NOMO-1 treated with DMSO at 0.1 percent for 48 hours (cell line): ENCODE data around the gene DPPA5.
"Not testable (repeated sequence)": the region's sequence is repeated elsewhere in the genome, so short reads cannot be mapped to it uniquely, and the experiment has no call there.

Experiments used
- DNase-seq: peaks from one replicate; lab custom pipeline; 2025; ENCODE audit not compliant: unreplicated experiment; lab: John Stamatoyannopoulos, UW

DPPA5 gene, protein sequence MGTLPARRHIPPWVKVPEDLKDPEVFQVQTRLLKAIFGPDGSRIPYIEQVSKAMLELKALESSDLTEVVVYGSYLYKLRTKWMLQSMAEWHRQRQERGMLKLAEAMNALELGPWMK

DNA sequence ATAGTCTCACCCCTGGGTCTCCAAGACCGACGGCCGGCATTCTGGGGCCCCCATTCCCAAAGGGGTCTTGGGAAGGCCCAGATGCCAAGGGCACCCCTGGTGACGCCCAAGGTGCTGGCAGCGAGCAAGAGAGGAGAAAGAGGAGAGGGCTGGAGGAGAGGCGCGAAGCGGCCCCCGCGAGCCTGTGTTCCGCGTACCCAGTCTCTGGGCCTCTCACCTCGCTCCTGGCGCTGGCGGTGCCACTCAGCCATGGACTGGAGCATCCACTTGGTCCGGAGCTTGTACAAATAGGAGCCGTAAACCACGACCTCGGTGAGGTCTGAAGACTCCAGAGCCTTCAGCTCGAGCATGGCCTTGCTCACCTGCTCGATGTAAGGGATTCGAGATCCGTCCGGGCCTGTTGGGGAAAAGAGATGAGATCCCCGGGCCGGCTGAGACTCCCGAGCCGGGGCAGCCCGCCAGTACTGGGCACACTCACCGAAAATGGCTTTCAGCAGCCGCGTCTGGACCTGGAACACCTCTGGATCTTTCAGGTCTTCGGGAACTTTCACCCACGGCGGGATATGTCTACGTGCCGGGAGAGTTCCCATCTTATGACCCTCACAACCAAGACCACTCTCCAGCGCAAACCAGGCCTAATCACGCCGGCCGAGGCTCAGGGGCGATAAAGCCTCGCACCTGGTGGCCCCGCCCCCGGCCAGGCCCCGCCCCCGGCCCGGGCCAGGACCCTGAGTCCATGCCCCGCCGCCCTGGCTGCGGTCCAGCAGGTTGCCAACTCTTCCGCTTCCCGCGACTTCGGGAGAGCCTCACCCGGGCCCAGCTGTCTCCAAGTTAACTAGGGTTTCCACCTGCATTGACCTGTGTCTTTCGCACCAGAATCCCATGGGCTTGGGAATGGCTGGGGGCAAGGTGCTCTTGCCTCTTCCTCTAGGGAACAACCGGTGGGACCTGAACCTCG, at the start of gene DPPA5:
TSS of gene DPPA5 (minus strand) at position 641 of the 958 bp plus-strand sequence. CDS start at position 590, 51 bp downstream.
- no peak for DNase-seq

DNA sequence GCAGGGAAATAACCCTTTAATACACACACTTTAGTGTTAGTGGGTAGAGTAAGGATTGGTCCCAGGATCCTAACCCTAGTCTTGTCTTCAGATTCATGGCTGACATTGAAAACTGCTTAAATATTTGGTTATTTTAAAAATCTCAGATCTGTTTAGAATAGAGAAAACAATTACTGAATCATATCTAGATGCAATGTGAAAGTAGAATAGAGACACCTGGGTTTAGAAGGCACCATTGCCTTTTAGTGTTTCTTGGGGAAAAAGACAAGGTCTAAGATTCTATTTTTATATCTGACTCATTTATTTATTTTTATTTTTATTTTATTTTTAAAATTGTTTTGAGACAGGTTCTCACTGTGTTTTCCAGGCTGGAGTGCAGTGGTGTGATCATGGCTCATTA, 46.6 kb upstream of the DPPA5 start:
- no peak for DNase-seq

DNA sequence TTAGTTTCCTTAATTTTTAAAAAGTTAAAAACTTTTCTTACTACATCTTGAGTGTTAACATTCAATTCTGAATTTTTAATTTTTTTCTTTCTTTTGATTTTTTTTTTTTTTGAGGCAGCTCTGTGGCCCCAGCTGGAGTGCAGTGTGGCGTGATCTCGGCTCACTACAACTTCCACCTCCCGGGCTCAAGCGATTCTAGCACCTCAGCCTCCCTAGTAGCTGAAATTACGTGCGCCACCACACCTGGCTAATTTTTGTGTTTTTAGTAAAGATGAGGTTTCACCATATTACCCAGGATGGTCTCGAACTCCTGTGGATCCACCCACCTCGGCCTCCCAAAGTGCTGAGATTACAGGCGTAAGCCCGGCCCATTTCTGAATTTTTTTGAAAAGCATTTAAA, 41.8 kb upstream of the DPPA5 start:
- DNase-seq = no peak

DNA sequence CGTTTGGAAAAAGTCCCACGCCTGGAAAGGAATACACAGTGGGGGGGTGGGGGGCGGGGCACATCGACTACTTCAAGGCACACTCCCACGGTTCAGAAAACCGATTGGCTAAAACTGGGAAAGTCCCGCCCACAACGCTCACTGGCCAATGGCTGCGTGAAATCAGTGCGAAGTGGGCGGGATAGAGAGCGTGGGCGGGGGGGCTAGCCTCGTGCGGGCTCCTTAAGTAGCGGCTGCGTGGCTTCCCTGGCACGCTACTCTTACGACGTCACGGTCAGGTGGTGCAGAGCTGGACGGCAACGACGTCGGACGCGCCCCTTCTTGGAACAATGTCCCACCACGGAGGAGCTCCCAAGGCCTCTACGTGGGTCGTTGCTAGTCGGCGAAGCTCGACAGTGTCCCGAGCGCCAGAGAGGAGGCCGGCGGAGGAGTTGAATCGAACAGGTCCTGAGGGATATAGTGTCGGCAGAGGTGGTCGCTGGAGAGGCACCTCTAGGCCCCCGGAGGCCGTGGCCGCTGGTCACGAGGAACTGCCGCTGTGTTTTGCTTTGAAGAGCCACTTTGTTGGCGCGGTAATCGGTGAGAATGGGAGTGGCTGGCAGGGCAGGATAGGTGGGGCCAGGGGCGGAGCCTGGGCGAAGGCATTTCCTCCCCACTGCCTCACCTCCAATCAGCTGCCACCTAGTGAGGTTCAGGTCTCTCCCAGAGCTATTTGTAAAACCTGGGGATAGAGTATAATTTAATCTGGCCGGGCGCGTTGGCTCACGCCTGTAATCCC, 40.7 kb upstream of the DPPA5 start, which contains the start of gene DDX43:
TSS of gene DDX43 (plus strand) at position 252 of the 778 bp plus-strand sequence. CDS start at position 330, 78 bp downstream.
- no peak for DNase-seq

DNA sequence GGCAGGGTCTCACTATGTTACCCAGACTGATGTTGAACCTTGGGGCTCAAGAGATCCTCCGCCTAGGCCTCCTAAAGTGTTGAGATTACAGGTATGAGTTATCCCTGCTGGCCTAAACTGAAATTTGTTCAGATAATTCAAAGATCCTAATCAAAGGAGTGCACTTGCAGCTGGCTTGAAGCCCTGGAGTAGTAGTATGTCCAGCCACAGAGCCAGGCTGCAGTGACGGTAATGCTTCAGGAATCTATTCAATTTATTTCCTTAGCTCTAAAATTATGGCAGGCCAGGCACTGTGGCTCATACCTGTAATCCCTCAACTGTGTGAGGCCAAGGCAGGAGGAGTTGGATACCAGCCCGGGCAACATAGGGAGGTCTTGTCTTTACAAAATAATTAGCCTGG, 39.2 kb upstream of the DPPA5 start:
- DNase-seq = no peak

DNA sequence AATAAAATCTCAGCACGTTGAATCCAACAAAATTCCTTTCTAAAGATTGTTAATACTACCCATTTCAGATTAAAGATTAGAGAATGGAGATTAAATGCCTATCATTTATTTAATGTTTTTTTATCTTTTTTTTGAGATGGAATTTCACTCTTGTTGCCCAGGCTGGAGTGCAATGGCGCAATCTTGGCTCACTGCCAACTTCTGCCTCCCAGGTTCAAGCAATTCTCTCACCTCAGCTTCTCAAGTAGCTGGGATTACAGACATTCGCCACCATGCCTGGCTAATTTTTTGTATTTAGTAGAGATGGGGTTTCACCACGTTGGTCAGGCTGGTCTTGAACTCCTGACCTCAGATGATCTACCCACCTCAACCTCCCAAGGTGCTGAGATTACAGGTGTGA, 38.1 kb upstream of the DPPA5 start:
- not testable (repeated sequence) for DNase-seq

DNA sequence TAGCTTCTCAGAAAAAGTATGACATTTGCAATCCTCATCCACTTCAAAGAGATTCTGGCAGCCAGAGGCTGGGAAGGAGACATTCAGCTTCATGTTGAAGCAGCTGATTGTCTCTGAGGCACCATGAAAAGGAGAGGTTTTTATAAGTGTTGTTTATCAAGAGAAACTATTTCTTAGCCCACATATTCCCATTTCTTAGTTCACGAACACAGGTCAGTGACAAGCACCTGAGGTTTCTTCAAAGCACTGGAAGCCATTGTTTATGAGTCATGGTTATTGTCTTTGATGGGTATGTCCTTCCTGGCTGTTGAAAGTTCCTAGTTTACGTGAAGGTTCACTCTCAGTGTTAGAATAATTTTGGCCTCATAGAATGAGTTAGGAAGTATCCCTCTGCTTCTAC, 37.6 kb upstream of the DPPA5 start:
- DNase-seq = no peak

DNA sequence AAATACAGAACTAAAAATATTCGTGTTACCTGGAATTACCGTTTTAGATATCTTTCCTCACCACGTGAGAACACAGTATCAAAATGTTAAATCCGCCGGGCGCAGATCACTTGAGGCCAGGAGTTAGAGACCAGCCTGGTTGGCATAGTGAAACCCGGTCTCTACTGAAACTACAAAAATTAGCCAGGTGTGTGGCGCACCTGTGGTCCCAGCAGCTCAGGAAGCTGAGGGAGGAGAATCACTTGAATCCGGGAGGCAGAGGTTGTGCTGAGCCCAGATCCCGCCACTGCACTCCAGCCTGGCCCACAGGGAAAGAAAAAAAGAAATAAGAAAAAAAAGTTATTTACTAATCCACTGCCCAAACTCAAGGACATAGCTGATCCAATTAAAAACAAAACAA, 35.8 kb upstream of the DPPA5 start:
- no peak for DNase-seq

DNA sequence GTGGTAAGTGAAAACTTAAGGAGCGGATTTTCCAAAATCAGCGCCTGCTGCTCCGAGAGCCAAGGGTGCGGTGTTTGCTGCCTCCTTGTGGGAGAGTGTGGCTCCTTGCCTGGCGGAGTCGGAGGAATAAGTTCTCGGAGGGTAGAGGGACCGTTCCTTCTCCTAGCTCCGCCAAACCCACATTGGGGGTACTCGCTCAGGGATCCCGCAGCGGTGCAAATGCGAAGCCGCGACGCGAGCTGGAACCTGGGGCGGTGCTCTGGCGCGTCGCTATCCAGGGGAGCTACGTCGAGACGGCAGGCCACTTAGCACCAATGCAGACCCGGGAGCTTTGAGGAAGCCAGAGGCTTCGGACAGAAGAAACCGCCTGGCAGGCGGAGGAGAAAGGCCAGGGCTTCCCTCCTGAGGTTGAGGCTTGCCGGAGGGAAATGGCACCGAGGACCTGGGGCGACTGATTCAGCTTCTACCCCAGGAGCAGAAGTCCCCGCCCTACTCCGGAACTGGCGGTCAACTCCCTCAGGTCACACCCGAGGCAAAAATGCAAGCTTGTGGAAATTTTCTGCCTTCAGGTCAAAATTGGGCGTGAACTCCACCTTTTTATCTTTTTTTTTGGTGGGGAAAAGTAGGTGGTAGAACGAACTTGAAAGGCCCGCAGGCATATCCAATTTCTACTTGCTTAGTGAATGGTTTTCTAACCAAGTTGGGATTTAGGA, 34.9 kb upstream of the DPPA5 start:
- peak; percentile 79 for DNase-seq

DNA sequence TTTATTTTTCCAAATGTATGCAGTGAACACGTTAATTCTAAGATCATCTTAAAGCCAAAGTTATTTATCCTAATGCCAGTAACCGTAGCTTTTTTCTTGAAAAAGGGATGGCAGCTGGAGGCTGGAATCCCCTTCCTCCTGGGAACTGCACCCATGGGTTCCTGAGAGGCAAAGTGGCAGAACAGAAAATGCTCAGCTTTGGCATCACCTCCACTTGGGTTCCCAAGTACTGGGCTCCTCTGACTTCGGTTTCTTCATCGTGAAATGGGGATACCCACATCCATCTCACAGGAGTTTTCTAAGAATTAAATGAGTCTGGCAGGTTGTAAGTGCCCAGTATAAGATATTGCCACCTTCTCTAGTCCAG, 34.3 kb upstream of the DPPA5 start:
- DNase-seq = no peak

DNA sequence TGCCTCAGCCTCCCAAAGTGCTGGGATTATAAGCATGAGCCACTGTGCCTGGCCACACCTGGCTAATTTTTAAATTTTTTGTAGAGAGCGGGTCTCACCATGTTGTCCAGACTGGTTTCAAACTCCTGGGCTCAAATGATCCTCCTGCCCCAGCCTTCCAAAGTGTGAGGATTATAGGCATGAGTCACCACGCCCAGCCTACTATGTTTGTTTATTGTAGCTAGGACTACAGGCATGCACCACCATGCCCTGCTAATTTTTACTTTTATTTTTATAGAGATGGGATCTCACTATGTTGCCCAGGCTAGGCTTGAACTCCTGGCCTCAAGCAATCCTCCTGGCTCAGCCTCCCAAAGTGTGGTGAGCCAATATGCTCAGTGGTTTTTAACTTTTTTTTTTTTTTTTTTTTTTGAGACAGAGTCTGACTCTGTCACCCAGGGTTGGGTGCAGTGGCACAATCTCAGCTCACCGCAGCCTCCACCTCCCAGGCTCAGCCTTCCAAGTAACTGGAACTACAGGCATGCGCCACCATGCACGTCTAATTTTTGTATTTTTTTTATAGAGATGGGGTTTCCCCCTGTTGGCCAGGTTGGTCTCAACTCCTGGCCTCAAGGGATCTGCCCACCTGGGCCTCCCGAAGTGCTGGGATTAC, 28.5 kb upstream of the DPPA5 start:
- no peak for DNase-seq

DNA sequence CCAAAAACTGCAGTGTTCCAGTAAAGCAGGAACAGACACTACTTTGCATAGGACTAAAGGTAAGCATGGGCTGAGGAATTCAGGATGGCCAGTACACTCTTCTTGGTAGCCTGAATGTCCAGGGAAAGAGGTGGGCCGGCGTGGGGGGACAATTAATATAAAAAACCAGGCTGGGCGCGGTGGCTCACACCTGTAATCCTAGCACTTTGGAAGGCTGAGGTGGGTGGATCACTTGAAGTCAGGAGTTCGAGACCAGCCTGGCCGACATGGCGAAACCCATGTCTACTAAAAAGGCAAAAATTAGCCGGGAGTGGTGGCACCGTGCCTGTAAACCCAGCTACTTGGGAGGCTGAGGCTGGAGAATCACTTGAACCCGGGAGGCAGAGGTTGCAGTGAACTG, 27.5 kb upstream of the DPPA5 start:
- not testable (repeated sequence) for DNase-seq

DNA sequence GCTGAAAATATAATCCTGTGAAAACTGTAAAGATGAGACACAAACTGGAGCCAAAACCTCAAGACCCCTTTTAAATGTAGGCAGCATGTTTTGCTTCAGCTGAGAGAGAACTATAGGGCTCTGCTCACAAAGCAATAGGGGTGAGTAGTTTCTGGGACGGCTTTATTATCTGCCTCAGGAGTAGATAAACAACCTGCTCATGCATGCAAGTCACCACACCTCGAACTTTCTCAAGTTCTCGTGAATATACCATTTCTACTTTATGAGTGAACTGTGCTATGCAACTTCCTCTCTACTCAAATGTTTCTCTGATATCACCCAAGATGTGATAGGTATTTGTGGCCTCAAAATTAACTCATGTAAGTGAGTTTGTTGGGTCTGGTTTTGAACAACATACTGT, 23.1 kb upstream of the DPPA5 start:
- DNase-seq = no peak

DNA sequence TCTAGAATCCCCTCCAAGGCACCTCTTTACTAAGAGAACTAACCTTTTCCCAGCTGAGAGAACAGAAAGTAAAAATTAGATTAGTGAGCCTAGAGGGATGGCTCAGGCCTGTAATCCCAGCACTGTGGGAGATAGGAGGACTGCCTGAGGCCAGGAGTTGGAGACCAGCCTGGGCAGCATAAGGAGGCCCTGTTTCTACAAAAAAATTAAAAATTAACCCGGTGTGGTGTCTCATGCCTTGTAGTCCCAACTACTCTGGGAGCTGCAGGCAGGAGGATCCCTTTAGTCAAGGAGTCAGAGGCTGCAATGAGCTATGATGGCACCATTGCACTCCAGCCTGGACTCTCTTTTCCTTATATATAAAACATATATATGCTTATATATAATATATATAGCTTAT, 21.1 kb upstream of the DPPA5 start:
- DNase-seq = no peak

DNA sequence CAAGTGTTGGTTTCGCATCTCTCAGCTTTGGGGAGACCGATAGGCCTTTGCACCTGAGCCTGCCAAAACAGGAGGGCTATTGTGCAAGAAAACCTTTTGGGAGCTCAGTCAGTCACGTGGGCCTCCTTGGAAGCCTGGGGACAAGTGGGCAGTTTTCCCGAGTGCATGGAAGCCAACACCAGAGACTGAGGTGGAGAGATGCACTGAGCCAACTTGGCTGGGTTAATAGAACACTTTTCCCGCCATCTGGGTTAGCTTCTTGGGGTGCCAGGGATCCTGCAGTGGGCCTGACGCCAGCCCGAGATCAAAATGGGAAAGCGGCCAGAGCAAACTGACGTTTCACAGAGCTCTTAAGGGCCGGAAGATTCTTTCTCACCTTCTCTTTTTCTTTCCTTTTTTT, 18.4 kb upstream of the DPPA5 start:
- DNase-seq = no peak

DNA sequence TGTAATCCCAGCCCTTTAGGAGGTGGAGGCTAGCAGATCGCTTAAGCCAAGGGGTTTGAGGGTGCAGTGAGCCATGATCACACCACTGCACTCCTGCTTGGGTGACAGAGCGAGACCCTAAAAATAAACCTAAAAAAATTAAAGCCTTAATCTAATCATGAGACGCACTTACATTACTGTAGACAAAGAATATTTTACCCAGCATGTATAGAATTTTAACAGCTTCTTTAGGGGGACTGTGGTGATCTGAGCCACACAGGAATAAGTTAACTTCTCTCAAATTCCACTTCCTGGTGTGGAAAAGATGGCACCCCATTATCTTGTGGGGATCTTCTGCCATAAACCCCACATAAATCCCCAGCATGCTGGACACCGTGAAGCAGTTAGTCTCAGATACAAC, 17.9 kb upstream of the DPPA5 start:
- no peak for DNase-seq

DNA sequence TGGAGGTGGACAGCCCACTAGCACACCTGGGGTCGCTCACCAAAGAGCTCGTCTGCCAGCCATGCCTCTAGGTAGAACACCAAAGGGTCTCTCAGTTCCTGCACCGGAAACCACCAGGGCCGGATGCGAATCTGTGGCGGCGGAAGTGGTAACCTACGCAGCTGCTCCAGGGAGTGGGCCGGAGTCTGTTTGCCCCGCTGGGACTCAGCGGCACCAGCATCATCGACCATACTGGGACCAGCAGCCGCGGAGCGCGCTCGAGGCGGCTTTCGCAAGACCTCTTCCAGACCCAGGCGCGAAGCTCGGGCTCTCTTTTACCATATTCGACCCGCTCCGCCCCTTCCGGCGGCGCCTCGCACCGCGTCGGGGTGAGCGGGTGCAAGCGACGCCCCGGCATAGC, 15.5 kb upstream of the DPPA5 start, which contains the start of gene OOEP:
TSS of gene OOEP (minus strand) at position 335 of the 400 bp plus-strand sequence. CDS start at position 230, 105 bp downstream.
- no peak for DNase-seq

DNA sequence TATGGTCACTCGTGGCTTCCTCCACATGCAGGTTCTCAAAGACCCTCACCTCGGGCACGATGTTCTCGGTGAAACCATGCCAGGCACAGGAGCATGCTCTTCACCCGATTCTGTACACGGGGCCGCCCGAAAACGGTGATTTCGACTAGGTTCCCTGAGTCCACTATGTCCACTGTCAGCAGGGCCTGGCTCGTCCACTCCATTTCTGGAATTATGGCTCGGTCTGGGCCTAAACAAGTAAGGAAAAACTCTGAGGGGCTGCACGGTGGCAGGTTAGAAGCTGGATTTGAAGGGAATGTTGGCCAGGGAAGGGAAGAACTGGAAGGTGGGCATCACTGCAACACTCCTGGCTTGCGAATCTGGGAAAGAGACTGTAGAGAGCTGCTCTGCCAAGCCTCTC, 15.1 kb upstream of the DPPA5 start:
- no peak for DNase-seq

DNA sequence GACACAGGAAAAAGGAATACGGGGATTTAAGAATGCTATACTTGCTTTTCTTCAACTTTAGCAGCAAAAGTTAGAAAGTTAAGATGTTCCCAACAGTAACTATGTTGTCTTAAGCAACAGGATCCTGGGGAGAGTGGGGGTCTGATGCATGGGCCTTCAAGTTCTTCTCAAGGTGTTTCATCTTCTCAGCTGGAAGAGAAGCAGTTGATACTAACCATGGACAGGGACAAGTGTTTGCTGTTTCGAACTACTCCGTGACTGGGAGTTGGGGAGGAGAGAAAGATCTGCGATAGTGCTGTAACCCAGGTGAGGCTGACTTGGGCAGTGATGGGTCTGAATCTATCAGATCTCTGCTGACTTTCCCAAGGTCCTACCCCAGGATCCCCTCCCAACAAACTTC, 14.6 kb upstream of the DPPA5 start:
- DNase-seq = no peak

DNA sequence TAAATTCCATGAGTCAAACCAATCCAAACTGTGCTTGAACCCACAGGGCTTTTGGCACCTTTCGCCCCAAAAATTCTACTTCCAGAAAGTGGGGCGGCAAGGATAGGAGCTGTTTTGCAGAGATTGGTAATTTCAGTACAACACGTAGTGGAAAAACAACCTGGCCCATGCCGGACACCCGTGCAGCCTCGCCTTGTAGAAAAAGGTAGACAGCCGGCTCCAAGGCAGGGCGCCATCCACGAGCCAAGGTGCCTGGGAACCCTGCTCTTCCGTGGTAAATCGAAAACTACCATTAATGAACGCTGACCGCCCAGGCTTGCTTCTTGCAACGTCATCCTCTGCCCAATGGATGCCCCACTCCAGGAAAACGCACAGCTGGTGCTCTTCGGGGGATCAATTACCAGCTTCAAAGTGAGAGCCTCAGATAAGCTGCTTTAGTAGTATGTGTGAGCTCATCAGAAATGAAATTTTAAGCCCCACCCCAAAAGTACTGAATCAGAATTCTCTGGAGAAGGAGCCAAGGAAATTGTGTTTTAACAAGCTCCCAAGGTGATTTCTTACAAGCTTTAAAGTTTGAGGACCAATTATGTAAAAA, 13.8 kb upstream of the DPPA5 start:
- no peak for DNase-seq
